HTERT RPE-1 (cell line): ENCODE results near the gene PDZD11.
"Not testable (repeated sequence)": the region's sequence is repeated elsewhere in the genome, so short reads cannot be mapped to it uniquely, and the experiment has no call there.

ENCODE experiments used
- in situ Hi-C: fragments of 300-500 bp; cut with MboI; formaldehyde crosslinking; loops from 4 replicates; pipeline ENCODE4 v1.14.3; 2020; ENCODE audit warnings: low sequenced_read_pairs

Gene PDZD11

DNA sequence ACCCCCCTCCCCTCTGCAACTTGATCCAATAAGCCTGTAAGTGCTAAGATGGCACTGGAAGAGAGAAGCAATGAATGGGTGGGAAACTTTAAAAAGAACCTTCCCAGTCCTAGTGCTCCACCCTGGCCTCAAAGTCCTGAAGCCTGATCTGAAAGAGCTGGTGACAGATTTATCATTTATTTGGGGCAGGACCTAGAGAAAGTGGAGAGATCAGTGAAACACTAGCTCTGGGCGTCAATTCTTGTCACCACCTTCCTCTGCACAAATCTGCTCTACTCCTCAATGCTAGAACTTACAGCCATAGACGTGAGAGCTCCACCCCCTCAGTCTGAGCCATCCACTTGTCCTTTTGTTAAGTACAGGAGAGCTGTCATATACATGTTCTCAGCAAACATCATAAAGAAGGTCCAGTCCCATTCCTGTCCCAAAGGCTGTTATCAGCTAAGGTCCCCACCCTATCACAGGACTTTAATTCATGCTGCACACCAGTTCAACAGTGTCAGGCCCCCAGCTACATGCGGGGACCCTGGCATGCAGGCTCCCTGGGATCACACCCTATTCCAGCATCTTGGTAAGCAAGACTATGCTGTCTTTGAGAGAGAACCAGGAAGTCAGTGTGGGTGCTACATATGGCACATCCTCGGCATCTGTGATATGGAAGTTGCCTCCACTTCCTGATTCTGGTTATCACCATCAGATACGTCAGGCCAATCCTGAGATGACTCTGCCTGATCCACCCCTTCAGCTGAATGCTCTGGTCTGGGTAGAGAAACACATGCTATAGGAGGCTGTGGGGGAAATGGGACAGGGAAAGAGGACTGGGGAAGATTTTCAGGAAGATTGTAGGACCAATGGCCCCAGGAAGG lies 32.1 kb downstream of the PDZD11 start:
- in situ Hi-C loops = no loop called here

DNA sequence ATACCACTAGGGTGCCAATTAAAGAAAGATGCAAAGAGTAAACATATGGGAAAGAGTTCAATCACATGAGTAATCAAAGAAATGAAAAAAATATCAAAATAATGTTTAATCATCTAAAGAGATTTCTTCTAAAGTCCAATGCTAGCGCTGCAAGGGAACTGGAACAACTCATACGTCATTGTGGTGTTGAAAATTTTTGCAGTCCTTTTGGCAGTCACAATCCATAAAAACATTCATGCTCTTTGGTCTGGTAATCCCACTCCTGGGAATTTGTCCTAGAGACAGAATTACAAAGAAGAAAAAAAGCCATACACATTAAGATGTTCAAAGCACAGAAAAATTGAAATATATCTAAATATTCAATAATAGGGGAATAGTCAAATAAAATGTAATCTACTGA lies 34.3 kb downstream of the PDZD11 start:
- in situ Hi-C loops = no loop called here

DNA sequence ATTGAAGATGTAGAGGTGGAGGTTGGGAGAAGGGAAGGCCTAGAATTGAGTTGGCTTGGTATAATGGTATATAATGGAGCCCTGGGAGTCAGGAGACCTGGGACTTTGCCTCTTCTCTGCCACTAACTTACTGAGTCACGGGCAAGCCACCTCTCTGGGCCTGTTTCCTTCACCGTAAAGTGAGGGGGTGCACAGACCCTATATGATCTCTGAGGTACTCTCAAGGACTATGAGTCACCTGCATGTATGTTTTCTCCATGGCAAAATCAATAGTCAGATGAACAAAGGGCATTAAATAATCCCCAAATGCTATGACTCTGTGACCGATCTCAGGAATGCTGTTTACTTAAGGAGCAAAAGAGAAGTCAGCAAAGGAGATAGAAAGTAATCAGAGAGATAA lies 34.8 kb downstream of the PDZD11 start:
- in situ Hi-C loops = no loop called here

DNA sequence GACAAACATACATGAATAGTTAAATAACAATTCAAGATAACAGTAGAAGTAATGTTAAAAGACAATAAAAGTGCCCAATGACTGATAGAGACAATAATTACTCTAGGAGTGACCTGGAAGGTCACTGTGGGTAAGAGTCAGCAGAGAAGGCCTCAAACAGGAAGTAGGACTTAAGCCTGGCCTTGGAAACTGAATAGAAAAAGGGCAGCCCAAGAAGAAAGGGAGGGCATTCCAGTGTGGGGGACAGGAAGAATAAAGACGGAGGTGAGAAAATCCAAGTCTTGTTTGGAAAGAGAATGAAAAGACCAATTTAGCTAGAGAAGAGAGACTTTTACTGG lies 35.7 kb downstream of the PDZD11 start:
- in situ Hi-C loops = no loop called here

DNA sequence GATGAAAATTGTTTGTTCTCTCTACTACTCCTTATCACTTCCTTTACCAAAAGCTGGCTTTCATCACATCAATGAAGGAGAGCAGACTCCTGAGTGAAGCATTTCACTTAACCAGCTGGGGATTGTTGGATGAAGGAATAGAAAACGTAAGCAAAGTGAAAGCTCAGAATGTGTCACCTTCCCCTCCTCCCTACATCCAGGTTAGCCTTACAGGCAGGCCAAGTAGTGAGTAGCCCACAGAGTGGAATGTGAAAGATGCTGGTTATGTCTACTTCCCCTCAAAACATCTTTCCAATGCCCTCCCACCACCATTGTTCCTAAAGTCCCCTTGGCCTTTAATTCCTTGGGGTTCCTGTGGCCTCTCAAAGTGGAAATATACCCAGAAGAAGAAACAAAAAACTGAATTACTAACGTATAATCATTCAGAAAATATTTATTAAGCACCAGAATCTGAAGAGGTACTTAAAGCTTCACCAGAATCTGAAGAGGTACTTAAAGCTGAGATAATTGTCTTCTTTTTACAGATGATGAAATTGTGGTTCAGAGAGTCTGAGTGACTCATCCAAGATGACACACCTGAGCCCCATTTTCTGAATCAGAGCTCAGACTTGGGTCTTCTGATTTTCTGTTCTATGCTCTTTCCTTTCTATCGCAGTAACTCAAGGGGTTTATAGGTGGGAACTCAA lies 36.2 kb downstream of the PDZD11 start:
- in situ Hi-C loops = no loop called here

DNA sequence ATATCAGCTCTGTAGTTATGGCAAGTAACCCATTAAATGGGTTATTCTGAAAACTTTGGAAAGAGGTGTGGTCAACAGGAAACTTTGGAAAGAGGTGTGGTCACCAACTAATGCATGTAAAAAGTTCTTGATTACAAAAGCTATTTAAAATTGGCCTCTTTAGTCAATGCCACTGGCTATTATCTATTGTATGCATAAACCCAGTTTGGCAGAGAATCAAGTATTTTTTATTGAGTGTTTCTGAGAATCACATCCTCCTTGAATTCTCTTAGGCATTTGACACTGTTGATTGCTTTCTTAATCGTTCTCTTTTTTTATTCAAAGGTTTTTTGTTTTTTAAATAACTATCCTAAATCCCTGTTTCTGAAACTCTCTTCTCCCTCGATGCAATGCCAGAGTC lies 37.2 kb downstream of the PDZD11 start:
- in situ Hi-C loops = no loop called here

DNA sequence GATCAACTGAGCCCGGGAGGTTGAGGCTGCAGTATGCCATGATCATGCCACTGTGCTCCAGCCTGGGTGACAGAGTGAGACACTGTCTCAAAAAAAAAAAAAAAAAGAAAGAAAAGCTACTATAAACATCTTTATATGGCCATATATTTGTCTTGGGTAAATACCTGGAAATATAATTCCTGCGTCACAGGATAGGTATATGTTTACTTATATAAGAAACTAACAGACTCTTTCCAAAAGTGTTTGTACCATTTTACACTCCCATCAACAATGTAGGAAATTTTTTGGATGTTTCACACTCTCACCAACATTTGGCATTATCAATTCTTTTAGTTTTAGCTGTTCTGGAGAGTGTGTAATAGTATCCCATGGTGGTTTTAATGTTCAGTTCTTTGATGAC lies 42.5 kb downstream of the PDZD11 start:
- in situ Hi-C loops = no loop called here

DNA sequence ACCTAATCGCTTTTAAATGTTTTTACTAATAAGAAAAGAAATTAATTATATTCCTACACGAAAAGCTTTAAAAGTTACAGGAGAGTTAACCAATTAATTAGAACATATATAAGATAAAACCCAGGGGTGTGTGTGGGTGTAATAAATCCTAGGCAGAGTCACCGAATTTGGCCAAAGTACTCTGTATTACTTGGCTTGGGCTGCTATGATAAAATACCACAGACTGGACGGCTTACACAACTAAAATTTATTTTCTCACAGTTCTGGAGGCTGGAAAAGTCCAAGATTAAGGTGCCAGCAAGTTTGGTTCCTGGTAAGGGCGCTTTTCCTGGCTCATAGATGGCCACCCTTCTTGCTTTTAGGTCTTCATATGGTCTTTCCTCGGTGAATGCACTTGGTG lies 44.8 kb downstream of the PDZD11 start:
- in situ Hi-C loops = no loop called here

DNA sequence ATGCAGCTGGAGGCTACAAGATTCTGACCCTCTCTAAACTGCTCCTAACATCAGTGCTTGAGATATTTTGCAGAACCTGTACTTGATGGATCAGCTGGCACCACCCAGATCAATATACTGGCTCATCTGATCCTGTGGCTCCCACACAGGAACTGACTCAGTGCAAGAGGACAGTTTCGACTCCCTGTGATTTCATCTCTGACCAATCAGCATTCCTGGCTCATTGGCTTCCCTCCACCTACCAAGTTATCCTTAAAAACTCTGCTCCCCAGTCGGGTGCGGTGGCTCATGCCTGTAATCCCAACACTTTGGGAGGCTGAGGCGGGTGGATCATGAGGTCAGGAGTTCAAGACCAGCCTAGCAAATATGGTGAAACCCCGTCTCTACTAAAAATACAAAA lies 46.1 kb downstream of the PDZD11 start:
- in situ Hi-C loops = not testable (repeated sequence)

DNA sequence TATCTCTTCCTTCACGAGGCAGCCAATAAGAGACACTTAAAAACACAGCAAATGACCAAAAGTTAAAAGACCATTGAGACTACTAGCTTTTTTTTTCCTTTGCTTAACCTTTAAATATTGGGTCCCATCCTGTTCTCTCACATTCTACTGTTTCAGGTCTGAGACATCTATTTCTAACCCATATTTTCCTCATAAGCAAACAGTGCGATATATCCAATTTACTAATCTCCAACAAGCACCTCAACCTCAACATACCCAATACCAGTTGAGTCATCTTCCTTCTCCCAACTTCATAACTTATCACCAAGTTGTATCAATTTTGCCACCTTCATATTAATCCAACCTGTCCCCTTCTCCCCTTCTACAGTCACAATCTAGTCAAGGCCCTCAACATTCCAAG lies 48.2 kb downstream of the PDZD11 start:
- in situ Hi-C loops = no loop called here

DNA sequence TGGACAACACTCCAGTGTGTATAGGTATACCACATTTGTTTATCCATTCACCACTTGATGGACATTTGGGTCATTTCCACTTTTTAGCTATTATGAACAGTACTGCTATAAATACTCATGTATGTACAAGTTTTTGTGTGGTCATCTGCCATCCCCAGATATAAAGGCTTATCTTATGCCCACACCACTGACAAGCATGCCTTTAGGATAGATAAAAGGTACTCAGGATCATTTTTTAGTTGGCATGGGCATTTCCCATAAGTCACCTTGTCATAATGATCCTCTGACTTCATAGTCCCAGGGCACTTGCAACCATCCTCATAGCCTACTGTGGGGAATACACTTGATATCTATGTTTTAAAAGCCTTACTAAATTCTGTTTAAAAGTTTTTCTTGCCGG lies 49.0 kb downstream of the PDZD11 start:
- in situ Hi-C loops = no loop called here
